GM12865 (cell line): Measurements from ENCODE around the gene ZNF664.

Experiments
- DNase-seq: peaks from one replicate; pipeline ENCODE4 v3.0.0; 2010; ENCODE audit warnings: low read depth
- H3K4me3 ChIP-seq: 2 replicates; pipeline ENCODE4 v1.5.1; 2011; ENCODE audit warnings: mild to moderate bottlenecking, low read depth, low read length, control low read depth
- CTCF ChIP-seq: IDR thresholded peaks from 2 replicates; pipeline ENCODE4 v1.5.1; 2011; ENCODE audit warnings: low read length, control low read depth, low read depth, inconsistent platforms; ENCODE audit not compliant: insufficient read depth; ENCODE audit errors: missing control alignments

The ZNF664 gene

GRCh38 chr12:123951467-123951866 lies 21.5 kb upstream of the ZNF664 start:
- DNase-seq = no peak
- TF ChIP-seq CTCF = no peak
- no peak overlapping the region for H3K4me3 ChIP-seq

- TF ChIP-seq CTCF = no peak
- H3K4me3 ChIP-seq = no peak overlapping the region
- DNase-seq = no peak
Observed at GRCh38 chr12:123952037-123952436, 21.0 kb upstream of the ZNF664 start.

GRCh38 chr12:123954647-123955350 lies 18.2 kb upstream of the ZNF664 start:
- H3K4me3 ChIP-seq = no peak overlapping the region
- no peak for TF ChIP-seq CTCF
- no peak for DNase-seq

GRCh38 chr12:123956249-123956648 lies 16.8 kb upstream of the ZNF664 start:
- no peak overlapping the region for H3K4me3 ChIP-seq
- DNase-seq = no peak
- no peak for TF ChIP-seq CTCF

GRCh38 chr12:123957196-123957595 lies 15.8 kb upstream of the ZNF664 start:
- TF ChIP-seq CTCF = no peak
- DNase-seq = no peak
- no peak overlapping the region for H3K4me3 ChIP-seq

- DNase-seq = no peak
- no peak for TF ChIP-seq CTCF
- no peak overlapping the region for H3K4me3 ChIP-seq
Observed at GRCh38 chr12:123958462-123958861, 14.6 kb upstream of the ZNF664 start.

GRCh38 chr12:123958876-123959275 lies 14.1 kb upstream of the ZNF664 start:
- no peak for TF ChIP-seq CTCF
- H3K4me3 ChIP-seq = no peak overlapping the region
- DNase-seq = no peak
